Kidney epithelial cell (primary cell): Measurements from ENCODE around the gene HEYL. TPM values are rescaled to one million over a fixed set of nuclear protein-coding genes. Genes with fewer than 3 reads are reported as not detected.

Source experiments
- DNase-seq: peaks from one replicate; pipeline ENCODE4 v3.0.0-alpha.2; 2010; ENCODE audit warnings: low read depth
- H3K27me3 ChIP-seq: 2 replicates; pipeline ENCODE4 v1.6.0; 2011; ENCODE audit warnings: low read length; ENCODE audit not compliant: control insufficient read depth, insufficient read depth
- H3K36me3 ChIP-seq: 2 replicates; pipeline ENCODE4 v1.5.1; 2011; ENCODE audit warnings: low read length; ENCODE audit not compliant: control insufficient read depth, insufficient read depth
- H3K4me3 ChIP-seq: 2 replicates; pipeline ENCODE4 v1.5.1; 2011; ENCODE audit warnings: low read depth, mild to moderate bottlenecking, control low read depth, low read length
- CTCF ChIP-seq: IDR thresholded peaks from 2 replicates; pipeline ENCODE4 v1.5.1; 2011; ENCODE audit warnings: mild to moderate bottlenecking, moderate library complexity, low read length, control low read depth, inconsistent platforms; ENCODE audit not compliant: insufficient read depth, poor library complexity, severe bottlenecking
- total RNA-seq: library from RNA; depleted of rRNA; stranded (reverse); fragments of >200 nt; gene quantifications from 2 replicates; pipeline ENCODE4 v1.2.3, GENCODE V29; 2015

The HEYL gene
- total RNA-seq, 1 donor from 2014 or later = 4.8 TPM

GRCh38 chr1:39655578-39656268 is 16.3 kb upstream of the HEYL start:
- H3K27me3 ChIP-seq = peaks cover 16% of the 10 kb centered on the region
- TF ChIP-seq CTCF = no peak
- DNase-seq = no peak

DNA sequence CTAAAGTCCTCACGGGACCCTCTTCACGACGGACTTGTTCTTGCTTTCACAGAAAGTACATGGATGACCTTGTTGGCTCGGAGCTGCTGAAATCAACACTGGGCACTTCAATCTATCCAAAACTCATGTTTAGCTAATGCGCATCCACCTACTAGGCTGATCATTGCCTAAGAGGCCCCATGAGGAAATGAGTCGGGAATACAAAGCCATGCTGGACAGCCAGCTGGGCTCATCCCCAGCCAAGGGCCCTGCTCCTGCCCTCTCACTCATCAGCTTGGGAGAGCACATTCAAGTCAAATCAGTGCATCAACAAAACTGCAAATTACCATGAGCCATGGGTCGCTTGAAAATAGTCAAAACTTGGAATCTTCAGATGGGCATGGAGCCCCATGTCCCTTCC is 14.8 kb upstream of the HEYL start:
- Histone ChIP-seq H3K36me3 (no peaks in the 10 kb centered on the region), H3K4me3 (no peak overlapping the region), H3K27me3 (peaks cover 15% of the 10 kb centered on the region)
- TF ChIP-seq CTCF = no peak
- DNase-seq = no peak

More at GRCh38 chr1:39655578-39656268, 16.3 kb upstream of the HEYL start:
- Histone ChIP-seq H3K4me3 (no peak overlapping the region), H3K36me3 (no peaks in the 10 kb centered on the region)

DNA sequence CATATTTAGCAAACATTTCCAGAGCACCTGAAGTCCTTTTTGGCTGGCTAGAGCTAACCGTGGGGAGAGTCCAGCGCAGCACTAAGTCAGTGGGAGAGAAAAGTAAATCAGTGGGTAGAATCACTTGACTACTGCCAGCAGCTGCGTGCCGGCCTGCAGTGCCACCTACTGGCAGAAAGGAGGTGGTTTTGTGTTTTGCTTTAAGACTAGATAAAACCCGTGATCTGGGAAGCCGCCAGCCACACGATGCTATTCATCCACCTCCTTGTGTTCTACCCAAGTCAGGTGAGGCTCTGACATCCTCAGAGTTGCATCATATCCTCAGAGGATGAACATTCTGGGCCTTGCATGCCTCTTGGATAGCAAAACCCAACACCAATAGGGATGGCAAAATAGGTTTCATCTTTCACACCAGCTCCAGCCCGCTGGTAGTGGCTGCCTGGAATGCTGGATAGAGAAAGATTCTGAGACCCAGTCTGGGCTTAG is 14.1 kb upstream of the HEYL start:
- TF ChIP-seq CTCF = peak; percentile 90
- Histone ChIP-seq H3K36me3 (no peaks in the 10 kb centered on the region), H3K4me3 (no peak overlapping the region), H3K27me3 (peaks cover 15% of the 10 kb centered on the region)
- no peak for DNase-seq

DNA sequence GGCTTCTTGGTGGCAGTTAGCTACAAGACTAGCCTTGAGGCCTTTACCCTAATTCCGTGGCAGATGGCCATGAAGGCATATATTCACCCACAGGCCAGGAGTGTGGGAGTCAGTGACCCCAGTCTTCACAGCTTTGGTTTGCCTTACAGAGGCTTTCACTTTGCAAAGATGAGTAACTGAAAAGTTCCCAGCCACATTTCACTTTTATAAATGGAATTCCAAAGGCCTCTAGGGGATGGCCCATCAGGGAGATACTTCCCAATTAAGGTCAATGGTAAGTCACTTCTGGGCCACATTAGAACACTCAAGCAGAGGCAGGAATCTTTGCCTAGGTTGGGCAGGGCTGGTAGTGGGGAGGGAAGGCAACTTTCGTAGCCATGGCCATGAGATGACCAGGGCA is 13.1 kb upstream of the HEYL start:
- Histone ChIP-seq H3K36me3 (no peaks in the 10 kb centered on the region), H3K4me3 (no peak overlapping the region), H3K27me3 (peaks cover 18% of the 10 kb centered on the region)
- DNase-seq = no peak
- no peak for TF ChIP-seq CTCF

DNA sequence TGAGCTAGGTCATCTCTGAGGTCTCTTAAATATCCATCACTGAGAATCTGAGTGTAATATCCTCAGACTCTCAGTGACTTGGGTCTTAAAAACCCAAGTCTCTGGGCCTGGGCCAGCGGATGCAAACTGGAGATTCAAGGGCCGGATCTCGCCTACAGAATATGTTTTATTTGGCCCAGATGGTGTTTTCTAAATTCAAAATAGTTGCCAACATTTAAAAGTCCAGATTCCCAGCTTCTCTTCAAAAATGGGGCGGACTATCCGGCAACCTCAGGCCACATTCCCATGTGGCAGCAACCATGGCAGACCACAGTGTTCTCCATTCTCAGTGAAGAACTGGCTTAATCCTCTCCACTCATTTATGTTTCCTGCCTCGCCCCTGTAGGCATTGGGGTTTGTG is 12.7 kb upstream of the HEYL start:
- Histone ChIP-seq H3K4me3 (no peak overlapping the region), H3K36me3 (no peaks in the 10 kb centered on the region), H3K27me3 (peaks cover 18% of the 10 kb centered on the region)
- TF ChIP-seq CTCF = no peak
- DNase-seq = no peak

DNA sequence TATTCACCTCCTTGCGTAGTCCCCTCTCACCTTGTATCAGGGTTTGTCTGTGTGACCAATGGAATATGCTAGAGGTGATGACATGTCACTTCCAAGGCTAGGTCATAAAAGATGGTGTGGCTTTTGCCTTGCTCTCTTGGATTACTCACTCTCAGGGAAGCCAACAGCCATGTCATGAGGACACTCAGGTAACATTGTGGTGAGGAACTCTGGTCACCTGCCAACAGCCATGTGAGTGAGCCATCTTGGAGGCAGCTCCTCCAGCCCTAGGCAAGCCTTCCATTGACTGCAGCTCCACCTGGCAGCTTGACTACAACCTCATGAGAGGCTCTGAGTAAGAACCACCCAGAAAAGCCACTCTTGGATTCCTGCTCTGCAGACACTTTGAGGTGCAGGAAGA is 11.0 kb upstream of the HEYL start:
- TF ChIP-seq CTCF = no peak

More for the DNA sequence above, 11.0 kb upstream of the HEYL start:
- Histone ChIP-seq H3K36me3 (no peaks in the 10 kb centered on the region), H3K27me3 (peaks cover 12% of the 10 kb centered on the region), H3K4me3 (no peak overlapping the region)
- DNase-seq = no peak
